HepG2 (cell line): ENCODE results near the gene PFKFB2.
A peak's percentile ranks its signal among the peaks of the same experiment; 100 is the strongest.

Source experiments
- CHCHD3 ChIP-seq: sonication (generic); formaldehyde crosslinking; IDR thresholded peaks from 2 replicates; pipeline ENCODE4 v1.8.0; 2022; ENCODE audit warnings: mild to moderate bottlenecking, missing genetic modification reagents, moderate library complexity
- MBNL3 ChIP-seq: fragments of 250-450 bp; sonication (Bioruptor Pico); conservative IDR thresholded peaks from 2 replicates; pipeline ENCODE4 v1.8.0; 2022; ENCODE audit warnings: mild to moderate bottlenecking, inconsistent platforms
- NR3C1 ChIP-seq: sonication (generic); formaldehyde crosslinking; IDR thresholded peaks from 2 replicates; pipeline ENCODE4 v1.4.0; 2020; ENCODE audit warnings: missing genetic modification reagents
- RAD21 ChIP-seq: fragments of 450-650 bp; formaldehyde crosslinking; IDR thresholded peaks from 2 replicates; pipeline ENCODE4 v1.5.0; 2020; ENCODE audit warnings: mild to moderate bottlenecking
- ZFX ChIP-seq: sonication (generic); formaldehyde crosslinking; IDR thresholded peaks from 2 replicates; pipeline ENCODE4 v1.4.0; 2020; ENCODE audit warnings: mild to moderate bottlenecking, low read depth, missing genetic modification reagents, moderate library complexity

- TF ChIP-seq RAD21 (CRISPR knock-in tag) = no peak
- no peak for TF ChIP-seq CHCHD3
- TF ChIP-seq NR3C1 (CRISPR knock-in tag) = no peak
- peak; percentile 76 for TF ChIP-seq ZFX (CRISPR knock-in tag)
- no peak for TF ChIP-seq MBNL3 (CRISPR knock-in tag)
These were observed 43.8 kb upstream of the PFKFB2 start for GRCh38 chr1:207009182-207009850.
